MG63 (cell line): Measurements from ENCODE around the gene MYCBPAP. TPM values are rescaled to one million over a fixed set of nuclear protein-coding genes. Genes with fewer than 3 reads are reported as not detected.

Source experiments
- DNase-seq: peaks from one replicate; pipeline ENCODE4 v3.0.0-alpha.2; 2020
- H3K27me3 ChIP-seq: fragments of 250-450 bp; sonication (Bioruptor Pico); 2 replicates; pipeline ENCODE4 v1.5.1; 2020; ENCODE audit warnings: mild to moderate bottlenecking, moderate library complexity
- H3K36me3 ChIP-seq: fragments of 250-450 bp; sonication (Bioruptor Pico); 2 replicates; pipeline ENCODE4 v1.5.1; 2020; ENCODE audit warnings: mild to moderate bottlenecking, moderate library complexity
- H3K4me3 ChIP-seq: fragments of 250-450 bp; sonication (Bioruptor Pico); 2 replicates; pipeline ENCODE4 v1.5.1; 2020; ENCODE audit warnings: mild to moderate bottlenecking, moderate library complexity
- H3K9me3 ChIP-seq: fragments of 250-450 bp; sonication (Bioruptor Pico); 2 replicates; pipeline ENCODE4 v1.5.1; 2020; ENCODE audit warnings: mild to moderate bottlenecking, moderate library complexity
- total RNA-seq: library from RNA; depleted of rRNA; stranded (reverse); fragments of >200 nt; shearing (Covaris generic); gene quantifications from 2 replicates; pipeline ENCODE4 v1.2.3, GENCODE V29; 2014; ENCODE audit warnings: low replicate concordance; rRNA removed

Gene MYCBPAP, protein sequence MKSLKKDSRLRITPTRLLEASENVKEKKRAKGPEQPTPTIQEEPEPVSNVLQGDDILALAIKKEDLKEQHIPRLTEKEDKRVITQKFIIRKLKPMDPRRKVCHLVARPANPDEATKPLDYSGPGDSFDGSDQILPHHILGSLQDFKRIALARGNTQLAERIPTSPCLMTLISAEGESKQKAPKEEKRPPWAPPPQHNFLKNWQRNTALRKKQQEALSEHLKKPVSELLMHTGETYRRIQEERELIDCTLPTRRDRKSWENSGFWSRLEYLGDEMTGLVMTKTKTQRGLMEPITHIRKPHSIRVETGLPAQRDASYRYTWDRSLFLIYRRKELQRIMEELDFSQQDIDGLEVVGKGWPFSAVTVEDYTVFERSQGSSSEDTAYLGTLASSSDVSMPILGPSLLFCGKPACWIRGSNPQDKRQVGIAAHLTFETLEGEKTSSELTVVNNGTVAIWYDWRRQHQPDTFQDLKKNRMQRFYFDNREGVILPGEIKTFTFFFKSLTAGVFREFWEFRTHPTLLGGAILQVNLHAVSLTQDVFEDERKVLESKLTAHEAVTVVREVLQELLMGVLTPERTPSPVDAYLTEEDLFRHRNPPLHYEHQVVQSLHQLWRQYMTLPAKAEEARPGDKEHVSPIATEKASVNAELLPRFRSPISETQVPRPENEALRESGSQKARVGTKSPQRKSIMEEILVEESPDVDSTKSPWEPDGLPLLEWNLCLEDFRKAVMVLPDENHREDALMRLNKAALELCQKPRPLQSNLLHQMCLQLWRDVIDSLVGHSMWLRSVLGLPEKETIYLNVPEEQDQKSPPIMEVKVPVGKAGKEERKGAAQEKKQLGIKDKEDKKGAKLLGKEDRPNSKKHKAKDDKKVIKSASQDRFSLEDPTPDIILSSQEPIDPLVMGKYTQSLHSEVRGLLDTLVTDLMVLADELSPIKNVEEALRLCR
- not detected in 2 replicates for total RNA-seq

DNA sequence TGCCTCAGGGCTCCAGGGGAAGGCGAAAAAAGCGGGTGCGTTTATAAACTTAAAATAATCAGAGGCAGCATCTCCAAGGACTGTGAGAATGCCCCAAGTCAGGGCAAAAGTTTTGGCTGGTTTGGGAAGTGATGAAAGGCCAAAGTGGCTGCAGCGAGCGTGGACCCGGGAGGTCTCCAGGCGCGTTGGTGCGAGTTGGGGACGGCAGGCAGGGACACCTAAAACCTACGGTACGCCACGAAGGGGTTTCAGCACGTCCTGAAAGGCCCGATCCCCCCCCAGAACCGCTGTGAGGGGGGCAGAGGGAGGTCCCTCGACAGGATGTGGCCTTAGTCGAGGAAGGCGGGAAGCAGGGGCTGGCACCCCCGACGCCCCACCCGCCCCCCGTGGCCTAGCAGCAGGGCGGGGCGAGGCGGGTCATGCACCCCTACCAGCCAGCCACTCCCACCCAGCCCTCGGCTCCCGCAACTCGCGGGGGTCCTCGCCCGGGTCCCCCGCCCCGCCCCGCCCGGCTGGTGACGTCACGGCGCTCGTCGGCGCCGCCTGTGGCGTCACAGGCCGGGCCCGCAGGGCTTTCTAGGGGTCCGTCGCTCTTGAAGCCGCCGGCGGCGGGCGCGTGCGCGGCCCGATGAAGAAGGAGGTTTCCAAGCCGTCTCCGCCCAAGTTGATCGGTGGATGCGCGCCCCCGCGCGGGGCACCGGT, at the start of gene MYCBPAP:
Gene MYCBPAP, plus strand, starts transcription at position 569 of the 702 bp plus-strand sequence. CDS start 236 bp downstream, outside the sequence.
- peak; percentile 80 for DNase-seq
- H3K36me3 ChIP-seq: no peaks in the 10 kb centered on the region
- peak within 1 kb of the TSS; percentile 49 for H3K4me3 ChIP-seq
- H3K9me3 ChIP-seq: no peaks in the 10 kb centered on the region
- no peaks in the 10 kb centered on the region for H3K27me3 ChIP-seq

DNA sequence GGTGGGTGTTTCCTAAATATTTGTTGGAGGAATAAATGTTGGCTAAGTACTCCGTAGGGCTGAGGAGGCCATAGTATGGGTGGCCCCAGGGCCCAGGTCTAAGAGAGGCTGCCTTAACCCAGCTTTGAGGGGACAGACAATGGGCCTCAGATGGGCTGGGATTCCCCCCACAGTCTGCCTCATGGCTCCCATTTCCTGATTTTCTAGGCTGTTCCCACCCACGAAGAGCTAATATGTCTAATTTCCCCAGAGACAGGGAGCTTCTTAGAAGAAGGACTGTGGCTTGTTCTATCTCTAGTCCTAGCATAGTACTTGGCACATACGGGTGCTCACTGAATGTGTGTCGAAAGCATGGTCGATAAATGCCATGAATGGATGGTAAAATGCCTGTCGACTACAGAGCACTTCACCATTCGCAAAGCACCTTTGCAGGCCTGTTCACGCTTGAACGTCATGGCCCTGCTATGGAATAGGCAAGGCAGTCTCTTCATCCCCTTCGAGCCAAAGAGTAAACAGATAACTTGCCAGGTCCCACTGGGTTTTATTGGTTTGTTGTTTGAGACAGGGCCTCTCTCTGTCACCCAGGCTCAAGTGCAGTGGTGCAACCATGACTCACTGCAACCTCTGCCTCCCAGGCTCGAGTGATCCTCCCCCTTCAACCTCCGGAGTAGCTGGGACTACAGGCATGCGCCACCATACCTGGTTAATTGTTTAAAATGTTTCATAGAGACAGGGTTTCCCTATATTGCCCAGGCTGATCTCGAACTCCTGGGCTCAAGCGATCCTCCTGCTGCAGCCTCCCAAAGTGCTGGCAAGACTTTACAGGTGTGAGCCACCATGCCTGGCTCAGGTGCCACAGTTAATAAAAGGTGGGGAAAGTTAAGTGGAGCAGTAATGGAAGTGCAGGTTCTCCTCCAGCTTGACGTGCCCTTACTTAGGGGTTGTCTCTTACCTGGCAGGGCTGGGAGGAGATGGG, 49.2 kb upstream of the MYCBPAP start:
- Histone ChIP-seq H3K4me3 (no peak overlapping the region), H3K9me3 (no peaks in the 10 kb centered on the region), H3K36me3 (no peaks in the 10 kb centered on the region; the same call in 1 of the 2 replicates), H3K27me3 (no peaks in the 10 kb centered on the region)
- peak; percentile 48 for DNase-seq

DNA sequence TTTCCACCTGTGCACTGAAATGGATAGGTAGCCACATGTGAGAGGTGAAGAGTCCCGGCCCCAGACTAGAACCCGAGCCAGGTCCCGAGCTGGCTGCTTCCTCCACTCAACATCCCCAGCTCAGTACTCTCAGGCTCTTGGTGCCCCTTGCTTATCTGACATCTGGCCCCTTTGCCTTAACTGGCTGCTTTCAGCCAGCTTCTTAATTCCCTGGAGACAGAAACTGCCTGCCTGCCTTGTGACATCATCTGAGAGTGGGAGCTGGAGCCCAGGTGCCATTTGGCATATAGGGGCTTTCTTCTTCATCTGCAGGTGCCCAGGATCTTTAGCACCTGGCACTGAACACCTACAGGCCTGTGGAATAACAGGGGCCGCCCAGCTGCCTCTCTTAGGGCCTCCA, 48.5 kb upstream of the MYCBPAP start:
- Histone ChIP-seq H3K27me3 (no peaks in the 10 kb centered on the region), H3K36me3 (no peaks in the 10 kb centered on the region; the same call in 1 of the 2 replicates), H3K9me3 (no peaks in the 10 kb centered on the region), H3K4me3 (no peak overlapping the region)
- no peak for DNase-seq

DNA sequence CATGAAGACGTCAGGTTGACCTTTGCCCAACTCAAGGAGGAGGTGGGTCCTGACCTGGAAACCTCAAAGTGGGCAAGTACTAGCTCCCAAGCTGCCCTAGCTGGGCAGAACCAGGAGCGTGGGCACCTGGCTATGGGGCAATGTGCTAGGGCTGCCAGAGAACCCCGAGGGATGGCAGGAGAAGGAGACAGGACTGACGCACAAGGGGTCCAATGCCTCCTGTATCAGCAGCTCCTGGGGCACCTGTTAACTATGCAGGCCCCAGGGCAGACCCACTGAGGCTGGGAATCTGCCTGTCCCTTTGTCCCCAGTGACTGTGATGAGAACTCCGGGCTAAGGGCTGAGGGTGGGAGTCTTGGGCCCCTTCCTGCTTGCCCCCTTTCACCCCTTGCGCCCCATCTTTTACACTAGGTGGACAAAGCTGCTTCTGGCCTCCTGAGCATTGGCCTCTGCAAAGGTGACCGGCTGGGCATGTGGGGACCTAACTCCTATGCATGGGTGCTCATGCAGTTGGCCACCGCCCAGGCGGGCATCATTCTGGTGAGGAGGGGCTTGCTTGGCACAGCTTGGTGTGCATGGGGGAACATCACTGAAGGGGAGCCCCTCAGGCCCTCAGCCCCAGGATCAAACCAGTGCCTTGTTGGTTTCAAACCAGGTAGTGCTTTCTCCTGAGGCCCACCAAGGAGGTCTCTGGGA, 47.3 kb upstream of the MYCBPAP start:
- H3K36me3 ChIP-seq: no peaks in the 10 kb centered on the region; the same call in 1 of the 2 replicates
- no peak overlapping the region for H3K4me3 ChIP-seq
- no peaks in the 10 kb centered on the region for H3K27me3 ChIP-seq
- DNase-seq: no peak
- H3K9me3 ChIP-seq: no peaks in the 10 kb centered on the region

DNA sequence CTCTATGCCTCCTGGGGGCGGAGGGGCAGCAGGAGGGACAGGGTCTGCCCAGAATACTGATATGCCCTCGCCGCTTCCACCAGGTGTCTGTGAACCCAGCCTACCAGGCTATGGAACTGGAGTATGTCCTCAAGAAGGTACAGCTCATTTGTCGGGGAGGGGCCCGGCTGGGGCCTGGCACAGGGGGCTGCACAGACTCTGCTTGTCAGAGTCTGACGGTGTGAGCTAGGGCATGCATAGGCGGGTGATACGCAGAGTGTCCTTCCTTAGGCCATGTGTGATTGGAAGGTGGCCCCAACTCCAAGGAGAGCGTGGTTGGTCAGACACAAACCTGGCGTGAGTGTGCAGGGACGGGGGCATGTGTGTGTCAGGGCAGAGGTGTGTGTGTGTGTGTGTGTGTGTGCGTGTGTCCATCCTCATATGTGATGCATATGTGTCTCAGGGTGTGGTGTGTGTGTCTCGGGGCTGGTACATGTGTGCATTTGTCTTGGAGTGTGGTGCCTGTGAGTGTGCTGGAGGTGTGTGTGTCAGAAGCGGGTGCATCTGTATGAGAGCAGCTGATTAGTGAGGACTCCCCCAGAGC, 46.6 kb upstream of the MYCBPAP start:
- H3K4me3 ChIP-seq: no peak overlapping the region
- no peaks in the 10 kb centered on the region for H3K27me3 ChIP-seq
- DNase-seq: no peak
- no peaks in the 10 kb centered on the region for H3K9me3 ChIP-seq
- no peaks in the 10 kb centered on the region; the same call in 1 of the 2 replicates for H3K36me3 ChIP-seq

DNA sequence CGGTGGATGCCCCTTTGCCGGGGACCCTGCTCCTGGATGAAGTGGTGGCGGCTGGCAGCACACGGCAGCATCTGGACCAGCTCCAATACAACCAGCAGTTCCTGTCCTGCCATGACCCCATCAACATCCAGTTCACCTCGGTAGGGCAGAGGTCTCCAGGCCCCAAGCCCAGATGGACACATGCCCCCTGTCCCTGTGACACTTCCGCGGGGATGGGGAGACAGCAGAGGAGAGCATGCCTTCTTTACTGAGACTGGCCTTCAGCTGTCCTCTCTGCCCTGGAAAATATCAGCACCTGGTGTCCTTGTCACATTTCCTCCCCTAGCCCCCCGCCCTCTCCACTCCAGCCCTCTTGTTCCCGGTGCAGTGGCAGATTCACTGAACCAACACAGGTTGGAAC, 45.8 kb upstream of the MYCBPAP start:
- Histone ChIP-seq H3K4me3 (no peak overlapping the region), H3K9me3 (no peaks in the 10 kb centered on the region), H3K36me3 (no peaks in the 10 kb centered on the region; the same call in 1 of the 2 replicates), H3K27me3 (no peaks in the 10 kb centered on the region)
- no peak for DNase-seq

DNA sequence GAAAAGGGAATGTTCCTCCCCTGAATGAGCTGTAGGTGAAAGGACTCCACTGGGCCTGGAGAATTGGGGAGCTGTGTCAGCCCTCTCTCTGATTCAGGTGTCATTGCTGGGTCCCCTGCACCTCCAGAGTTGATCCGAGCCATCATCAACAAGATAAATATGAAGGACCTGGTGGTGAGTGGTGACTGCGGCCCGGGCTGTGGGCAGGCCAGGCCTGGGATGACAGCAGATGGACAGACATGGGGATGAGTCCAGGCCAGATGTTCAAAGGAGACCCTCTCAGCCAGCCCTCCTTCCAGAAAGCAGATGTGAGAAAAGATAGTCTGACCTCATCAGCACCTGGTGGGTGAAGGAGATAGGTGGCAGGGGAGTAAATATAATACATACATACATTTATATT, 44.1 kb upstream of the MYCBPAP start:
- H3K27me3 ChIP-seq: no peaks in the 10 kb centered on the region
- no peak for DNase-seq

DNA sequence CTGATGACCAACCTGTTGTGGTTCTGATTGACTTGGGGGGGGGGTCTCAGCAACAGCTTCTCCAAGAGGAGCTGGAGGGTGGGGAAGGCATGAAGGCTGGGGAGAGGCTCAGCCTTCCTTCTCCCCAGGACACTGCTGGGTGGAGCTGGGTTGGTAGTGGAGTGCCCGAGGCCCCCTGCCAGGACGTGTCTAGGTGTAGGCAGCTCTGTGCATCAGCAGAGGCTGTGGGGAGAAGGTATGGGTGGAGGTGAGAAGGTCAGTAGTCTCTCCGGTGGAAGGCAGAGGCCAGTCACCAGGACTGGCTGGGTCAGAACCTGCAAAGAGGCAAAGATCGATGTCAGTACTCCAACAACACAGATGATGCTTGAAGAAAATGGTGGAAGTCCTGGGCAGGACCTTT, 43.5 kb upstream of the MYCBPAP start:
- Histone ChIP-seq H3K36me3 (no peaks in the 10 kb centered on the region; the same call in 1 of the 2 replicates), H3K27me3 (no peaks in the 10 kb centered on the region), H3K4me3 (no peak overlapping the region), H3K9me3 (no peaks in the 10 kb centered on the region)
- DNase-seq: no peak

More for the DNA sequence above, 44.1 kb upstream of the MYCBPAP start:
- no peaks in the 10 kb centered on the region for H3K9me3 ChIP-seq
- H3K4me3 ChIP-seq: no peak overlapping the region
- no peaks in the 10 kb centered on the region; the same call in 1 of the 2 replicates for H3K36me3 ChIP-seq

DNA sequence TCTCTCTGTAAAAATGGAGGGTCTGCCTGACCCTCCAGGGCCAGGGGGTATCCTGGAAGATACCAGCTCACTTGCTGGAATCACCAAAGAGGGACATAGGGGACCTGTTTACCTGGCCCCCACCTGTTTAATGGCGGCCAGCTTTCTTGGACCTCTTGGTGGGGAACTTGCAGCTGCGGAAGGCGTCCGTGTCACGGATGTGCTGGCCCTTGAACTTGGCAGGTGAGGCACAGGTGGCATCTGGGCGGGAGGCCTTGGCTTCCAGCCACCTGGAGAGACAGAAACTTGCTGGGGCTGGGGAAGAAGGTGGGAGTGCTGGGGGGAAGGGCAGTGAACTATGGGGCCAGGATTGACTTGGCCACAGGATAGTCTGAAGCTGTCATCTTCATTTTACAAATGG, 43.1 kb upstream of the MYCBPAP start:
- H3K36me3 ChIP-seq: no peaks in the 10 kb centered on the region; the same call in 1 of the 2 replicates
- H3K9me3 ChIP-seq: no peaks in the 10 kb centered on the region
- no peaks in the 10 kb centered on the region for H3K27me3 ChIP-seq
- no peak for DNase-seq
- H3K4me3 ChIP-seq: no peak overlapping the region

DNA sequence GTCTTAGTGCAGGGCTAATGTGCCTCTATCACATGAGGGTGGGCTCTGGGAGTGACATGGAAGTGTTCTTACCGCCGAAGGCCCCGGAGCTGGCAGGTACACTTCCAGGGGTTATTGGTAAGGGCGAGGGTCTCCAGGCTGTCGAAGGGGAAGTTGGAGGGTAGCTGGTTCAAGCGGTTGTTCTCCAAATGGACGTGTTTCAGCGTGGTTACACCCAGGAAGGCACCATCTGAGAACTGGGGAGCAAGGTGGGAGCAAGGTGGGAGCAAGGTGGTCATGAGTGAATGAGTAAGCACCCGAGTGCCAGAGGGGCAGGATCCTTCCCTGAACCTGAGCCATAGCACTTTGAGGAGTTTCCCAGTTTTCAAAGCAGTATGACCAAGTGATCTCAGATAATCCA, 42.6 kb upstream of the MYCBPAP start:
- Histone ChIP-seq H3K4me3 (no peak overlapping the region), H3K9me3 (no peaks in the 10 kb centered on the region), H3K27me3 (no peaks in the 10 kb centered on the region), H3K36me3 (no peaks in the 10 kb centered on the region; the same call in 1 of the 2 replicates)
- DNase-seq: no peak

DNA sequence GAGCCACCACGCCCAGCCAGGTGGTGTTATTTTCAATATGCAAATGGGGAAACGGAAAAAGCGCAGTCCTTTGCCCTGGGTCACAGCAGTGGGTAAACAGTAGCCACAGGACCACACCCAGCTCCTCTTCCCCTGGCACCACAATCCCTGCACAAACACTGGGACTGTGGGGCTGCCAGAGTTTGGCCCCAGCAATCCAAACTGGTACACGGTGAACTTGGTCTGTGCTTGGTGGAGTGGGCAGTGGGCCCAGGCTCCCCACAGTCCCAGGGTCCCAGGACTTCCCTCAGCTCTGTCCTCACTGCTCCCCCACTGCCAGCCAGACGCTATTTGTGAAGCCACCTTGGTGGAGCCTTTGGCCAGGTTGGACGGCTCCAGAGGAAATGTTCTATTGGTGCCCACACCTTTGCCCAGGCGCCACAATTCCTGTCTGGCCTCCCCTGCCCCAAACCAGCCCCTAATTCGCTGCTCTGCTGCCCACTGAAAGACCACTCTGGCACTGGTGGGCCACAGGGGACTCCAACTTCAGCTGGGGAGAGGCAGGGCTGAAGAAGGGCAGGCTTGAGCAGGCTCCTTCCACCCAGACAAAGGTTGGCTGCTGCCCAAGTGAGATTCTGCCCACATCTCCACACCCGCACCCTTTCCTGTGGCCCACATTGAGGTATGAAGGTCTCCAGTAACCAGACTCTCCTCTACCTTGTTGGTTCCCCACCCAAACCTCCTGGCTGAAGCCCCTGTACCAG, 41.7 kb upstream of the MYCBPAP start:
- Histone ChIP-seq H3K4me3 (no peak overlapping the region), H3K36me3 (no peaks in the 10 kb centered on the region; the same call in 1 of the 2 replicates), H3K9me3 (no peaks in the 10 kb centered on the region), H3K27me3 (no peaks in the 10 kb centered on the region)
- no peak for DNase-seq

DNA sequence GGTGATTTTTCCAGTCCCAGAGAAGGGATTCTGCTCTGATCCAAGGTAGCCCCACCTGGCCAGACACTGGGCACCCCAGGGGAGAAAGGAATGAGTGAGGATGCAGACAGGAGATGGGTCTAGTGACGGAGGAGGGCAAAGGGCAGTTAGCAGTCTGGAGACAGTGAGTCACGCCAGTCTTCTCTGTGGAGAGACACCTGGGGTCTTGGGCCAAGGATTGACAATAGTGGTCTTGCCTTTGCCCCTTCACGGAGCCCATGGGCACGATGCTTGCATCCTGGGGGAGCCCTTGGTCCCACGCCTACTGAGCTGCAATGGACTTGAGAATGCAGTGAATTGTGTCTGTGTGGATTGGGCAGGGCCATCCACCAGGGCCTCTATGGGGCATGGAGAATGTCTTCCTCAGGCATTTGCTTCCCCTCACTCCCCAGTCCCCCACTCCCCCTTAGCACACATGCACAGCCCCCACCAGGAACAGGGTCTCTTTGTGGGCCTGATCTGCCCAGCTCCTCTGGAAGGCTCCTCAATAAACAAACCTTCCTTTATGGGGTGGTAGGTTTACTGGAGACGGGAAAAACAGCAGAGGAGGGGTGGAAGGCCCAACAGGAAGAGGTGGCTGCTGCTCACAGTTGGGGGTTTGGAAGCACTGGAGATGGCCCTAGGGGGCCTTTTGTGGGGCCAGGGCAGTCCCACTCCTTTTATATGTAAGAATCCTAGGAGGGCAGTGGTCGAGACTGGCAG, 41.0 kb upstream of the MYCBPAP start:
- Histone ChIP-seq H3K4me3 (no peak overlapping the region), H3K27me3 (no peaks in the 10 kb centered on the region), H3K36me3 (no peaks in the 10 kb centered on the region; the same call in 1 of the 2 replicates), H3K9me3 (no peaks in the 10 kb centered on the region)
- no peak for DNase-seq

DNA sequence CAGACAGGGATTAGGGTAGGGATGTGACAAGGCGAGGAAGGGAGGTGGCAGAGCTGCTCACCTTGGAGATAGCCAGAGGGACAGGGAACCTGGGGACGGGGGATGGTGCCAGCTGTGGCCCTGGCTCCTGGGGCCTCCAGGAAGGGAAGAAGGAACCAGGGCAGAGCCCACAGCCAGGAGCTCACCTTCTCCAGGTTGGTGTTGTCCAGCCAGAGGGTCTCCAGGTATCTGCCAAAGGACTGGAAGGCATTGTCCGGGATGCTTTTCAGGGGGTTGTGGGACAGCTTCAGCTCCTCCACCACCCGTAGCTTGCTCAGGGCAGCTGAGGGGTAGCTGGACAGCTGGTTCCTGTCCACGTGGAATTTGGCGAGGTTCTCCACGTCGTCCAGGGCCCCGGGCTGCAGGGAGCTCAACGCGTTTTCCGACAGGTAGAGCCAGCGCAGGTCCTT, 40.4 kb upstream of the MYCBPAP start:
- no peak for DNase-seq
- Histone ChIP-seq H3K9me3 (no peaks in the 10 kb centered on the region), H3K36me3 (no peaks in the 10 kb centered on the region), H3K4me3 (no peak overlapping the region), H3K27me3 (no peaks in the 10 kb centered on the region)
